GM23248 (cell line): ENCODE results near the gene NUTM2B.
"Not testable (repeated sequence)": the region's sequence is repeated elsewhere in the genome, so short reads cannot be mapped to it uniquely, and the experiment has no call there.

Experiments used
- EZH2 ChIP-seq: fragments of 200-600 bp; sonication (generic); IDR thresholded peaks from 2 replicates; pipeline ENCODE4 v1.6.1; 2018; ENCODE audit warnings: antibody characterized with exemption, mild to moderate bottlenecking; ENCODE audit not compliant: insufficient read depth, poor library complexity, severe bottlenecking
- EZH2phosphoT487 ChIP-seq: fragments of 200-600 bp; sonication (generic); IDR thresholded peaks from 2 replicates; pipeline ENCODE4 v1.6.1; 2018; ENCODE audit warnings: antibody characterized with exemption, moderate library complexity, mild to moderate bottlenecking, low read depth; ENCODE audit not compliant: insufficient read depth

- not testable (repeated sequence) for TF ChIP-seq EZH2phosphoT487, EZH2
These were observed 15.4 kb upstream of the NUTM2B start for GRCh38 chr10:79687406-79688150.
